Measurements from ENCODE around the gene SLC35G2.

DNA sequence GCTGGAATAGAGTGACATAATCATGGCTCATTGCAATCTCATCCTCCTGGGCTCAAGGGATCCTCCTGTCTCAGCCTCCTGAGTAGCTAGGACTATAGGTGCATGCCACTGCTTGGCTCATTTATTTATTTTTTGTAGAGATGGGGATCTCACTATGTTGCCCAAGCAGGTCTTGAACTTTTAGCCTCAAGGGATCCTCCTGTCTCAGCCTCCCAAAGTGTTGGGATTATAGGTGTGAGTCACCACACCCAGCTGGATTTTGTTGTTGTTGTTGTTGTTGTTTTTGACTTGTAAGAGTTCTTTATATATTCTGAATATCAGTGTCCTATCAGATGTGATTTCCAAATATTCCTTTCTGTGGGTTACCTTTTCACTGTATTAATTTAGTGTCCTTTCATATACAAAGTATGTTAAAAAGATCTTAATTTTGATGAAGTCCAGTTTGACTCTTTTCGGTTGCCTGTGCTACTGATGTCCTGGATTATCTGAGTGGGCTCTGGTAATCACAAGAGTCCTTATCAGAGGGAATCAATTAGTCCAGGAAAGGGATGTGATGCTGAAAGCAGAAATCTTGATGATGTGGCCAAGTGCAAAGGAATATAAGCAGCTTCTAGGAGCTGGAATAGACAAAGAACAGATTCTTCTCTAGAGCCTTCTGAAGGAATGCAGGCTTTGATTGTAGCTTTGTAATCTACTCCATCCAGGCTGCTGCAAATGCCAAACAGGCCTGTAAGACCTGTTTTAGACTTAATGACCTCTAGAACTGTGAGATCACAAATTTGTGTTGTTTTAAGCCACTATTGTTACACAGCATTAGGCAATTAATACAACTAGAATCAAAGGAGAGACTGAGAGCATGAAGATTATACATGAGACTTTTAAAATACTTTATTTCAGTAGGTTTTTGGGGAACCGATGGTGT, 73.3 kb downstream of the SLC35G2 start:
- TF ChIP-seq EP300 (conservative IDR thresholded peaks at IDR 0.05; ENCODE audit: poor library complexity, severe bottlenecking) (no peak), EZH2 (IDR thresholded peaks at IDR 0.05; ENCODE audit: borderline replicate concordance, insufficient read depth, low read length, poor library complexity, severe bottlenecking) (no peak), RAD21 (conservative IDR thresholded peaks at IDR 0.05) (no peak), POLR2AphosphoS5 (IDR thresholded peaks at IDR 0.05) (no peak)
- TF ChIP-seq, protein P1, sequence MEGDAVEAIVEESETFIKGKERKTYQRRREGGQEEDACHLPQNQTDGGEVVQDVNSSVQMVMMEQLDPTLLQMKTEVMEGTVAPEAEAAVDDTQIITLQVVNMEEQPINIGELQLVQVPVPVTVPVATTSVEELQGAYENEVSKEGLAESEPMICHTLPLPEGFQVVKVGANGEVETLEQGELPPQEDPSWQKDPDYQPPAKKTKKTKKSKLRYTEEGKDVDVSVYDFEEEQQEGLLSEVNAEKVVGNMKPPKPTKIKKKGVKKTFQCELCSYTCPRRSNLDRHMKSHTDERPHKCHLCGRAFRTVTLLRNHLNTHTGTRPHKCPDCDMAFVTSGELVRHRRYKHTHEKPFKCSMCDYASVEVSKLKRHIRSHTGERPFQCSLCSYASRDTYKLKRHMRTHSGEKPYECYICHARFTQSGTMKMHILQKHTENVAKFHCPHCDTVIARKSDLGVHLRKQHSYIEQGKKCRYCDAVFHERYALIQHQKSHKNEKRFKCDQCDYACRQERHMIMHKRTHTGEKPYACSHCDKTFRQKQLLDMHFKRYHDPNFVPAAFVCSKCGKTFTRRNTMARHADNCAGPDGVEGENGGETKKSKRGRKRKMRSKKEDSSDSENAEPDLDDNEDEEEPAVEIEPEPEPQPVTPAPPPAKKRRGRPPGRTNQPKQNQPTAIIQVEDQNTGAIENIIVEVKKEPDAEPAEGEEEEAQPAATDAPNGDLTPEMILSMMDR (IDR thresholded peaks at IDR 0.05; ENCODE audit: poor library complexity, severe bottlenecking): no peak
- TF ChIP-seq, protein P2, sequence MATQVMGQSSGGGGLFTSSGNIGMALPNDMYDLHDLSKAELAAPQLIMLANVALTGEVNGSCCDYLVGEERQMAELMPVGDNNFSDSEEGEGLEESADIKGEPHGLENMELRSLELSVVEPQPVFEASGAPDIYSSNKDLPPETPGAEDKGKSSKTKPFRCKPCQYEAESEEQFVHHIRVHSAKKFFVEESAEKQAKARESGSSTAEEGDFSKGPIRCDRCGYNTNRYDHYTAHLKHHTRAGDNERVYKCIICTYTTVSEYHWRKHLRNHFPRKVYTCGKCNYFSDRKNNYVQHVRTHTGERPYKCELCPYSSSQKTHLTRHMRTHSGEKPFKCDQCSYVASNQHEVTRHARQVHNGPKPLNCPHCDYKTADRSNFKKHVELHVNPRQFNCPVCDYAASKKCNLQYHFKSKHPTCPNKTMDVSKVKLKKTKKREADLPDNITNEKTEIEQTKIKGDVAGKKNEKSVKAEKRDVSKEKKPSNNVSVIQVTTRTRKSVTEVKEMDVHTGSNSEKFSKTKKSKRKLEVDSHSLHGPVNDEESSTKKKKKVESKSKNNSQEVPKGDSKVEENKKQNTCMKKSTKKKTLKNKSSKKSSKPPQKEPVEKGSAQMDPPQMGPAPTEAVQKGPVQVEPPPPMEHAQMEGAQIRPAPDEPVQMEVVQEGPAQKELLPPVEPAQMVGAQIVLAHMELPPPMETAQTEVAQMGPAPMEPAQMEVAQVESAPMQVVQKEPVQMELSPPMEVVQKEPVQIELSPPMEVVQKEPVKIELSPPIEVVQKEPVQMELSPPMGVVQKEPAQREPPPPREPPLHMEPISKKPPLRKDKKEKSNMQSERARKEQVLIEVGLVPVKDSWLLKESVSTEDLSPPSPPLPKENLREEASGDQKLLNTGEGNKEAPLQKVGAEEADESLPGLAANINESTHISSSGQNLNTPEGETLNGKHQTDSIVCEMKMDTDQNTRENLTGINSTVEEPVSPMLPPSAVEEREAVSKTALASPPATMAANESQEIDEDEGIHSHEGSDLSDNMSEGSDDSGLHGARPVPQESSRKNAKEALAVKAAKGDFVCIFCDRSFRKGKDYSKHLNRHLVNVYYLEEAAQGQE (IDR thresholded peaks at IDR 0.05; ENCODE audit: borderline replicate concordance): no peak

Measured in neural cell (in vitro differentiated cells).